CD4-positive, alpha-beta T cell (primary cell): ENCODE data around the gene SAMM50. TPM values are rescaled to one million over a fixed set of nuclear protein-coding genes. Genes with fewer than 3 reads are reported as not detected.

ENCODE experiments used
- ATAC-seq: fragments of 200-7000 bp; cut with Tn5 transposase; one replicate; pipeline ENCODE4 v1.10.0; 2022; ENCODE audit warnings: mild to moderate bottlenecking; ENCODE audit not compliant: poor library complexity
- CTCF ChIA-PET: fragments of 350-600 bp; sonication (Branson Sonifier 250); formaldehyde crosslinking; loops from one replicate; lab custom pipeline; 2021; ENCODE audit warnings: antibody characterized with exemption, inconsistent platforms; lab: Charles Lee
- POLR2A ChIA-PET: fragments of 350-600 bp; sonication (Branson Sonifier 250); formaldehyde crosslinking; loops from one replicate; lab custom pipeline; 2021; ENCODE audit warnings: antibody characterized with exemption, inconsistent platforms; lab: Charles Lee
- DNase-seq, 14 experiments: peaks; one replicate each; pipeline ENCODE4 v3.0.0-alpha.2; 2013 to 2020; ENCODE audit warnings: mixed read lengths in 2 of 14
- H3K27ac ChIP-seq, 2 donors: one replicate each; pipeline versions ENCODE4 v1.5.1 to v1.7.0; 2013; ENCODE audit warnings: low read length in 2 of 2, low read depth in 1 of 2, mild to moderate bottlenecking in 1 of 2
- H3K27me3 ChIP-seq, 2 experiments: 1 replicate in 1 of 2; 2 replicates in 1 of 2; pipeline versions ENCODE4 v1.6.1 to v1.7.0; 2013; ENCODE audit warnings: low read length in 2 of 2, control low read depth in 1 of 2, mild to moderate bottlenecking in 1 of 2, moderate library complexity in 1 of 2; ENCODE audit not compliant: insufficient read depth in 2 of 2, control insufficient read depth in 1 of 2
- H3K36me3 ChIP-seq: one replicate; pipeline ENCODE4 v1.6.1; 2013; ENCODE audit warnings: low read length, control low read depth; ENCODE audit not compliant: insufficient read depth
- H3K4me1 ChIP-seq: one replicate; pipeline ENCODE4 v1.6.1; 2013; ENCODE audit warnings: low read length, control low read depth; ENCODE audit not compliant: insufficient read depth
- H3K4me3 ChIP-seq: one replicate; pipeline ENCODE4 v1.5.1; 2013; ENCODE audit warnings: mild to moderate bottlenecking, low read length, moderate library complexity
- H3K9me3 ChIP-seq, 2 experiments: 1 replicate in 1 of 2; 2 replicates in 1 of 2; pipeline versions ENCODE4 v1.6.1 to v1.7.0; 2013; ENCODE audit warnings: low read length in 2 of 2, mild to moderate bottlenecking in 2 of 2, control low read depth in 1 of 2, moderate library complexity in 1 of 2; ENCODE audit not compliant: control insufficient read depth in 1 of 2, insufficient read depth in 1 of 2
- H3K27ac Mint-ChIP-seq: one replicate; pipeline ENCODE4 v1.8.0; 2020; ENCODE audit warnings: mixed read lengths
- H3K27me3 Mint-ChIP-seq: one replicate; pipeline ENCODE4 v1.8.0; 2021; ENCODE audit warnings: mixed read lengths
- H3K36me3 Mint-ChIP-seq: one replicate; pipeline ENCODE4 v1.8.0; 2021; ENCODE audit warnings: low read depth, mixed read lengths
- H3K4me1 Mint-ChIP-seq: one replicate; pipeline ENCODE4 v1.8.0; 2021; ENCODE audit warnings: low read depth, mixed read lengths
- H3K4me3 Mint-ChIP-seq: one replicate; pipeline ENCODE4 v1.8.0; 2020; ENCODE audit warnings: mild to moderate bottlenecking, mixed read lengths
- H3K9me3 Mint-ChIP-seq: one replicate; pipeline ENCODE4 v1.8.0; 2020; ENCODE audit warnings: mixed read lengths
- CTCF ChIP-seq: fragments of 200-600 bp; IDR thresholded peaks from one replicate; pipeline ENCODE4 v1.8.0; 2022; ENCODE audit warnings: antibody characterized with exemption, mild to moderate bottlenecking
- intact Hi-C, 2 experiments: fragments of 100-400 bp; cut with DNase I in 1 of 2; cut with micrococcal nuclease in 1 of 2; formaldehyde crosslinking; loops; one replicate each; pipeline versions ENCODE4 v1.15.1 to v1.9.0; 2023 to 2025; cut with DNase I, micrococcal nuclease
- total RNA-seq, 174 experiments: library from RNA in 2 of 174; stranded (reverse) in 2 of 174; gene quantifications; one replicate each; pipeline ENCODE4 v1.2.3 and lab custom pipeline; 2021 to 2026

Gene SAMM50
- total RNA-seq, 2 experiments from 2014 or later = 15.2 to 18.0 TPM

GRCh38 chr22:44033694-44034093 is 78.5 kb downstream of the SAMM50 start:
- H3K4me1 ChIP-seq = peaks cover 28% of the 10 kb centered on the region
- no peak overlapping the region for H3K27ac ChIP-seq
- H3K27me3 ChIP-seq = no peaks in the 10 kb centered on the region
- Mint-ChIP-seq H3K9me3 (no peaks in the 10 kb centered on the region), H3K4me3 (no peak overlapping the region), H3K4me1 (peaks cover 21% of the 10 kb centered on the region), H3K27me3 (peaks cover 5% of the 10 kb centered on the region), H3K36me3 (no peaks in the 10 kb centered on the region), H3K27ac (no peak overlapping the region)
- intact Hi-C loops = loop anchor here in 1 of 2 experiments (5.0 kb wide), 1 partner anchor 351 kb away; no protein-coding TSS in a partner anchor
- no peaks in the 10 kb centered on the region for H3K36me3 ChIP-seq
- CTCF ChIA-PET = no interaction called here
- TF ChIP-seq CTCF = no peak
- POLR2A ChIA-PET = no interaction called here
- ATAC-seq = no peak
- H3K9me3 ChIP-seq = no peaks in the 10 kb centered on the region
- no peak overlapping the region for H3K4me3 ChIP-seq
- no peak for DNase-seq

- H3K36me3 Mint-ChIP-seq = no peaks in the 10 kb centered on the region
- TF ChIP-seq CTCF = no peak
- H3K9me3 Mint-ChIP-seq = no peaks in the 10 kb centered on the region
- no peak overlapping the region for H3K27ac Mint-ChIP-seq
- H3K4me1 Mint-ChIP-seq = peaks cover 12% of the 10 kb centered on the region
- DNase-seq = no peak
- no peak overlapping the region for H3K4me3 Mint-ChIP-seq
- Histone ChIP-seq H3K9me3 (no peaks in the 10 kb centered on the region), H3K27ac (no peak overlapping the region), H3K36me3 (no peaks in the 10 kb centered on the region), H3K4me3 (no peak overlapping the region), H3K27me3 (no peaks in the 10 kb centered on the region), H3K4me1 (peaks cover 4% of the 10 kb centered on the region)
- CTCF ChIA-PET = no interaction called here
- intact Hi-C loops = no loop called here
- peaks cover 5% of the 10 kb centered on the region for H3K27me3 Mint-ChIP-seq
- POLR2A ChIA-PET = no interaction called here
- ATAC-seq = no peak
These were observed 82.5 kb downstream of the SAMM50 start for GRCh38 chr22:44037519-44038375.

- no peak for TF ChIP-seq CTCF
- DNase-seq (no peak), ATAC-seq (no peak)
- H3K4me3 Mint-ChIP-seq = no peak overlapping the region
- intact Hi-C loops = no loop called here
- Histone ChIP-seq H3K4me1 (peaks cover 4% of the 10 kb centered on the region), H3K27me3 (no peaks in the 10 kb centered on the region), H3K4me3 (no peak overlapping the region), H3K9me3 (no peaks in the 10 kb centered on the region), H3K27ac (no peak overlapping the region), H3K36me3 (no peaks in the 10 kb centered on the region)
- CTCF ChIA-PET = no interaction called here
- H3K27ac Mint-ChIP-seq = no peak overlapping the region
- H3K9me3 Mint-ChIP-seq = no peaks in the 10 kb centered on the region
- H3K4me1 Mint-ChIP-seq = peaks cover 15% of the 10 kb centered on the region
- POLR2A ChIA-PET = no interaction called here
- no peaks in the 10 kb centered on the region for H3K36me3 Mint-ChIP-seq
- peaks cover 5% of the 10 kb centered on the region for H3K27me3 Mint-ChIP-seq
These were observed 84.4 kb downstream of the SAMM50 start for GRCh38 chr22:44039566-44040171.
